ENCODE measurements around the gene SRA1.

DNA sequence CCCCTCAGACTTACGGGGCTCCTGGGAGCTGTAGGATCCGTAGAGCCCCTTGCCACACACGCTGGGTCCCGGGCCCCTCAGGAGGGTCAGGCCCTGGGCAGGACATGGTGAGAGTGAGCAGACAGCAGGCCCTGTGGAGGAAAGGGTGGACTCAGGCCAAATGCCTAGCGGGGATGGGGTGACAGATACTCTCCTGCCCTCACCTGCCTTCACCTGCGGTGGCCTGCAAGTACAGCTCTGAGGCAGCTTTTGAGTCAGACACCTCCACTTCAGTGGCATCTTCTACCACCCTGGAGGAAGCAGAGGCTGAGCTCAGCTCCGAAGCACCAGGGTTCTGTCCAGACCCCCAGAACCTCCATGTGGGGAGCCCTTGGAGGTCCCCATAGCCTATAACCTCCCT lies 33.6 kb upstream of the SRA1 start:
- TF ChIP-seq, protein P1, sequence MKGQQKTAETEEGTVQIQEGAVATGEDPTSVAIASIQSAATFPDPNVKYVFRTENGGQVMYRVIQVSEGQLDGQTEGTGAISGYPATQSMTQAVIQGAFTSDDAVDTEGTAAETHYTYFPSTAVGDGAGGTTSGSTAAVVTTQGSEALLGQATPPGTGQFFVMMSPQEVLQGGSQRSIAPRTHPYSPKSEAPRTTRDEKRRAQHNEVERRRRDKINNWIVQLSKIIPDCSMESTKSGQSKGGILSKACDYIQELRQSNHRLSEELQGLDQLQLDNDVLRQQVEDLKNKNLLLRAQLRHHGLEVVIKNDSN (CRISPR knock-in tag; IDR thresholded peaks at IDR 0.05), result no peak
- no peak for TF ChIP-seq TEAD4 (CRISPR knock-in tag; IDR thresholded peaks at IDR 0.05)
